ENCODE data around the gene WDR86.

The WDR86 gene

GRCh38 chr7:151424799-151425198 lies 15.0 kb upstream of the WDR86 start:
- H3K36me3 ChIP-seq (ENCODE audit: control insufficient read depth in 1 of 2, insufficient read depth in 2 of 2, low read length in 2 of 2): no peaks in the 10 kb centered on the region
- H3K9me3 ChIP-seq (ENCODE audit: control insufficient read depth in 1 of 2, low read length in 2 of 2): peaks cover 0 to 9% of the 10 kb centered on the region in 2 donors
- peaks cover 0 to 7% of the 10 kb centered on the region in 2 donors for H3K4me1 ChIP-seq (ENCODE audit: control insufficient read depth in 1 of 2, insufficient read depth in 2 of 2, low read length in 2 of 2)
- no peaks in the 10 kb centered on the region for H3K27me3 ChIP-seq (ENCODE audit: low read depth, low read length)
- H3K4me3 ChIP-seq (ENCODE audit: low read depth in 1 of 2, low read length in 2 of 2): no peak overlapping the region
- no peak overlapping the region for H3K27ac ChIP-seq (ENCODE audit: low read length)

GRCh38 chr7:151423936-151424335 lies 14.1 kb upstream of the WDR86 start:
- Histone ChIP-seq H3K36me3 (ENCODE audit: control insufficient read depth in 1 of 2, insufficient read depth in 2 of 2, low read length in 2 of 2) (no peaks in the 10 kb centered on the region), H3K27me3 (ENCODE audit: low read depth, low read length) (no peaks in the 10 kb centered on the region), H3K27ac (ENCODE audit: low read length) (no peak overlapping the region), H3K4me3 (ENCODE audit: low read depth in 1 of 2, low read length in 2 of 2) (no peak overlapping the region), H3K9me3 (ENCODE audit: control insufficient read depth in 1 of 2, low read length in 2 of 2) (peaks cover 0 to 13% of the 10 kb centered on the region in 2 donors), H3K4me1 (ENCODE audit: control insufficient read depth in 1 of 2, insufficient read depth in 2 of 2, low read length in 2 of 2) (peaks cover 0 to 7% of the 10 kb centered on the region in 2 donors)

GRCh38 chr7:151423226-151423625 lies 13.4 kb upstream of the WDR86 start:
- peaks cover 0 to 7% of the 10 kb centered on the region in 2 donors for H3K4me1 ChIP-seq (ENCODE audit: control insufficient read depth in 1 of 2, insufficient read depth in 2 of 2, low read length in 2 of 2)
- no peaks in the 10 kb centered on the region for H3K36me3 ChIP-seq (ENCODE audit: control insufficient read depth in 1 of 2, insufficient read depth in 2 of 2, low read length in 2 of 2)
- H3K27me3 ChIP-seq (ENCODE audit: low read depth, low read length): no peaks in the 10 kb centered on the region
- H3K4me3 ChIP-seq (ENCODE audit: low read depth in 1 of 2, low read length in 2 of 2): no peak overlapping the region
- H3K27ac ChIP-seq (ENCODE audit: low read length): no peak overlapping the region
- H3K9me3 ChIP-seq (ENCODE audit: control insufficient read depth in 1 of 2, low read length in 2 of 2): peaks cover 0 to 13% of the 10 kb centered on the region in 2 donors

- no peaks in the 10 kb centered on the region for H3K27me3 ChIP-seq (ENCODE audit: low read depth, low read length)
- no peaks in the 10 kb centered on the region for H3K36me3 ChIP-seq (ENCODE audit: control insufficient read depth in 1 of 2, insufficient read depth in 2 of 2, low read length in 2 of 2)
- no peak overlapping the region for H3K27ac ChIP-seq (ENCODE audit: low read length)
- H3K4me1 ChIP-seq (ENCODE audit: control insufficient read depth in 1 of 2, insufficient read depth in 2 of 2, low read length in 2 of 2): peaks cover 0 to 3% of the 10 kb centered on the region in 2 donors
- H3K9me3 ChIP-seq (ENCODE audit: control insufficient read depth in 1 of 2, low read length in 2 of 2): peaks cover 0 to 13% of the 10 kb centered on the region in 2 donors
- no peak overlapping the region for H3K4me3 ChIP-seq (ENCODE audit: low read depth in 1 of 2, low read length in 2 of 2)
Measured at GRCh38 chr7:151422212-151422611, 12.4 kb upstream of the WDR86 start.

GRCh38 chr7:151420144-151420543 lies 10.3 kb upstream of the WDR86 start:
- Histone ChIP-seq H3K27ac (ENCODE audit: low read length) (no peak overlapping the region), H3K27me3 (ENCODE audit: low read depth, low read length) (no peaks in the 10 kb centered on the region), H3K4me1 (ENCODE audit: control insufficient read depth in 1 of 2, insufficient read depth in 2 of 2, low read length in 2 of 2) (no peaks in the 10 kb centered on the region), H3K36me3 (ENCODE audit: control insufficient read depth in 1 of 2, insufficient read depth in 2 of 2, low read length in 2 of 2) (no peaks in the 10 kb centered on the region), H3K9me3 (ENCODE audit: control insufficient read depth in 1 of 2, low read length in 2 of 2) (peaks cover 0 to 13% of the 10 kb centered on the region in 2 donors), H3K4me3 (ENCODE audit: low read depth in 1 of 2, low read length in 2 of 2) (no peak overlapping the region)

- H3K27me3 ChIP-seq (ENCODE audit: low read depth, low read length): no peaks in the 10 kb centered on the region
- H3K36me3 ChIP-seq (ENCODE audit: control insufficient read depth in 1 of 2, insufficient read depth in 2 of 2, low read length in 2 of 2): no peaks in the 10 kb centered on the region
- H3K27ac ChIP-seq (ENCODE audit: low read length): no peak overlapping the region
Measured at GRCh38 chr7:151416941-151417315, 7.1 kb upstream of the WDR86 start.

GRCh38 chr7:151416112-151416940 lies 6.5 kb upstream of the WDR86 start:
- Histone ChIP-seq H3K4me1 (ENCODE audit: control insufficient read depth in 1 of 2, insufficient read depth in 2 of 2, low read length in 2 of 2) (no peaks in the 10 kb centered on the region), H3K4me3 (ENCODE audit: low read depth in 1 of 2, low read length in 2 of 2) (no peak overlapping the region), H3K9me3 (ENCODE audit: control insufficient read depth in 1 of 2, low read length in 2 of 2) (peaks cover 0 to 9% of the 10 kb centered on the region in 2 donors), H3K36me3 (ENCODE audit: control insufficient read depth in 1 of 2, insufficient read depth in 2 of 2, low read length in 2 of 2) (no peaks in the 10 kb centered on the region), H3K27me3 (ENCODE audit: low read depth, low read length) (no peaks in the 10 kb centered on the region), H3K27ac (ENCODE audit: low read length) (no peak overlapping the region)

More at GRCh38 chr7:151416941-151417315, 7.1 kb upstream of the WDR86 start:
- H3K4me1 ChIP-seq (ENCODE audit: control insufficient read depth in 1 of 2, insufficient read depth in 2 of 2, low read length in 2 of 2): no peaks in the 10 kb centered on the region
- peaks cover 0 to 11% of the 10 kb centered on the region in 2 donors for H3K9me3 ChIP-seq (ENCODE audit: control insufficient read depth in 1 of 2, low read length in 2 of 2)
- no peak overlapping the region for H3K4me3 ChIP-seq (ENCODE audit: low read depth in 1 of 2, low read length in 2 of 2)

GRCh38 chr7:151415375-151416105 lies 5.7 kb upstream of the WDR86 start:
- H3K27ac ChIP-seq (ENCODE audit: low read length): no peak overlapping the region
- no peaks in the 10 kb centered on the region for H3K27me3 ChIP-seq (ENCODE audit: low read depth, low read length)
- H3K36me3 ChIP-seq (ENCODE audit: control insufficient read depth in 1 of 2, insufficient read depth in 2 of 2, low read length in 2 of 2): no peaks in the 10 kb centered on the region
- H3K9me3 ChIP-seq (ENCODE audit: control insufficient read depth in 1 of 2, low read length in 2 of 2): peaks cover 0 to 9% of the 10 kb centered on the region in 2 donors
- H3K4me1 ChIP-seq (ENCODE audit: control insufficient read depth in 1 of 2, insufficient read depth in 2 of 2, low read length in 2 of 2): peaks cover 0 to 4% of the 10 kb centered on the region in 2 donors
- H3K4me3 ChIP-seq (ENCODE audit: low read depth in 1 of 2, low read length in 2 of 2): no peak overlapping the region

GRCh38 chr7:151413241-151413640 lies 3.4 kb upstream of the WDR86 start:
- Histone ChIP-seq H3K27me3 (ENCODE audit: low read depth, low read length) (peaks cover 14% of the 10 kb centered on the region), H3K4me3 (ENCODE audit: low read depth in 1 of 2, low read length in 2 of 2) (no peak overlapping the region), H3K9me3 (ENCODE audit: control insufficient read depth in 1 of 2, low read length in 2 of 2) (no peaks in the 10 kb centered on the region), H3K4me1 (ENCODE audit: control insufficient read depth in 1 of 2, insufficient read depth in 2 of 2, low read length in 2 of 2) (peaks cover 0 to 19% of the 10 kb centered on the region in 2 donors), H3K27ac (ENCODE audit: low read length) (no peak overlapping the region), H3K36me3 (ENCODE audit: control insufficient read depth in 1 of 2, insufficient read depth in 2 of 2, low read length in 2 of 2) (no peaks in the 10 kb centered on the region)

GRCh38 chr7:151412318-151412717 lies 2.5 kb upstream of the WDR86 start:
- Histone ChIP-seq H3K4me3 (ENCODE audit: low read depth in 1 of 2, low read length in 2 of 2) (no peak overlapping the region), H3K4me1 (ENCODE audit: control insufficient read depth in 1 of 2, insufficient read depth in 2 of 2, low read length in 2 of 2) (peaks cover 0 to 19% of the 10 kb centered on the region in 2 donors), H3K36me3 (ENCODE audit: control insufficient read depth in 1 of 2, insufficient read depth in 2 of 2, low read length in 2 of 2) (no peaks in the 10 kb centered on the region), H3K27me3 (ENCODE audit: low read depth, low read length) (peaks cover 14% of the 10 kb centered on the region), H3K27ac (ENCODE audit: low read length) (no peak overlapping the region), H3K9me3 (ENCODE audit: control insufficient read depth in 1 of 2, low read length in 2 of 2) (no peaks in the 10 kb centered on the region)

- Histone ChIP-seq H3K36me3 (ENCODE audit: control insufficient read depth in 1 of 2, insufficient read depth in 2 of 2, low read length in 2 of 2) (no peaks in the 10 kb centered on the region), H3K9me3 (ENCODE audit: control insufficient read depth in 1 of 2, low read length in 2 of 2) (no peaks in the 10 kb centered on the region), H3K27ac (ENCODE audit: low read length) (no peak overlapping the region), H3K27me3 (ENCODE audit: low read depth, low read length) (peaks cover 14% of the 10 kb centered on the region), H3K4me3 (ENCODE audit: low read depth in 1 of 2, low read length in 2 of 2) (no peak overlapping the region), H3K4me1 (ENCODE audit: control insufficient read depth in 1 of 2, insufficient read depth in 2 of 2, low read length in 2 of 2) (peaks cover 0 to 19% of the 10 kb centered on the region in 2 donors)
Measured at GRCh38 chr7:151411551-151411950, 1.7 kb upstream of the WDR86 start.

Data from muscle layer of duodenum (tissue), 2 donors.